GM12875 (cell line): ENCODE results near the gene TTC39B.

Source experiments
- H3K4me3 ChIP-seq: one replicate; pipeline ENCODE4 v1.5.1; 2011; ENCODE audit warnings: low read depth, low read length, control low read depth
- CTCF ChIP-seq: IDR thresholded peaks from 2 replicates; pipeline ENCODE4 v1.5.1; 2011; ENCODE audit warnings: low read depth, mild to moderate bottlenecking, control low read depth, inconsistent platforms, low read length, moderate library complexity, borderline replicate concordance; ENCODE audit not compliant: insufficient read depth

The TTC39B gene

GRCh38 chr9:15127831-15128230 lies 179.2 kb downstream of the TTC39B start:
- TF ChIP-seq CTCF, result no peak
- no peak overlapping the region for H3K4me3 ChIP-seq

GRCh38 chr9:15121630-15122029 lies 185.4 kb downstream of the TTC39B start:
- no peak overlapping the region for H3K4me3 ChIP-seq
- TF ChIP-seq CTCF, result no peak

- TF ChIP-seq CTCF, result no peak
- no peak overlapping the region for H3K4me3 ChIP-seq
These were observed 190.9 kb downstream of the TTC39B start for GRCh38 chr9:15116130-15116580.

GRCh38 chr9:15115702-15116101 lies 191.3 kb downstream of the TTC39B start:
- no peak for TF ChIP-seq CTCF
- H3K4me3 ChIP-seq, result no peak overlapping the region

GRCh38 chr9:15115041-15115440 lies 192.0 kb downstream of the TTC39B start:
- H3K4me3 ChIP-seq, result no peak overlapping the region
- no peak for TF ChIP-seq CTCF
